GM06990 (cell line): ENCODE measurements around the gene TXNRD1.

Experiments used
- DNase-seq: peaks from one replicate; pipeline ENCODE4 v3.0.0-alpha.2; 2011; ENCODE audit not compliant: insufficient read length; ENCODE audit errors: extremely low read depth
- H3K27me3 ChIP-seq: replicated peaks from 2 replicates; pipeline ENCODE4 v1.6.0; 2011; ENCODE audit warnings: low read length; ENCODE audit not compliant: control insufficient read depth, insufficient read depth
- H3K36me3 ChIP-seq: 2 replicates; pipeline ENCODE4 v1.5.1; 2011; ENCODE audit warnings: low read length; ENCODE audit not compliant: control insufficient read depth, insufficient read depth
- H3K4me3 ChIP-seq: replicated peaks from 2 replicates; pipeline ENCODE4 v1.5.1; 2011; ENCODE audit warnings: low read depth, mild to moderate bottlenecking, control low read depth, low read length
- TF ChIP-seq, protein P1 (sequence below): IDR thresholded peaks from 2 replicates; pipeline ENCODE4 v1.5.1; 2011; ENCODE audit warnings: low read length, control low read depth, mild to moderate bottlenecking, inconsistent platforms; ENCODE audit not compliant: insufficient read depth, poor library complexity, severe bottlenecking

TXNRD1 gene

DNA sequence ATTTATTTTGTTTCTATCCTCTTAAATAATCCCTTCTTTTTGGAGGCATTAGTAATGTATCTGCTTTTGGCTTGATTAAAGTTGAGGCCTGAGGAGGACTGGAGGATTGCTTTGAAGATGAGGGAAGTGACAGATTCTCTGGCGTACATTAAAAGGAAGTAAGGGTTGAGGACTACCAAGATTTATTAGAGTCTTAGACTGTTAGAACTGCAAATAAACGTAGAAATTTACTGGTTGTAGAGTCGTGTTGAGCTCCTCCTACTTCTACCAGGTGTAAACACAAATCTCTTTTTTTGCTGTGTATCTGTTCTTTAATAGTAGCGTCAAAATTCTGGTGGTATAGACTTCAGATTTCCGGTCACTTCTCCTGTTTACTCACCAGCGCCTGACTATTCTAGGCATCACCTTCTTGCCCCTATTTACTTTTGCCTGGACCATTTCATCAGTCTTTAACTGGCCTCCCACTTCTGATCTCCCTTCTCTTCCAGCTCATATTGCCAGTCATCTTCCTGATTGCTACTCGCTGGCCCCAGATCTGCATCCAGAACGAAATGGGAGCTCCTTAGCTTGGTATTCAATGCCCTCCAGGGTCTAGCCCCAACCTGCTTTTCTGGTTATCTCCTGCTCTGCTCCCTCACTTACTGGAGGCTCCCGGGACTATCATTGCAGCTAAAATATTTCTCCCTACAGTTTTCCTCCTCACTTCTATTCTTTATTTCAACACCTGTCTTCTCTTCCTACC lies 79.5 kb downstream of the TXNRD1 start:
- Histone ChIP-seq H3K36me3 (peaks cover 15% of the 10 kb centered on the region), H3K4me3 (no peak overlapping the region)

DNA sequence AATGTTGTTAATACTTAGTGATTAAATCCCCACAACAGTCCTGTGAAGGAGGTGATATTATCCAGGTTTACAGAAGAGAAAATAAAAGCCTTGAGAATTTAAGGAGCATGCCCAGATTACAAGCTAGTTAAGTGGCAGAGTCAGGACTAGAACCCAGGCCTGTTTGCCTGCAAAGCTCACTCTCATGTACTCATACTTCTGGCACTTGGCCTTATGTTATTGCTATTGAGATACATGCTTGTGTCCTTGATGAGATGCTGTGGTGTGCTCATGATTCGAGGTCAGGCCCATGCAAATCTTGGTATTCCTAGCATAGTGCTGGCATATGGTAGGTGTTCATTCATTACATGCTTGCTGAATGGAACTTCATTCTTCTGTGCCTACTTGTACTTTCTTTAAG lies 80.4 kb downstream of the TXNRD1 start:
- H3K4me3 ChIP-seq = no peak overlapping the region
- H3K36me3 ChIP-seq = peaks cover 15% of the 10 kb centered on the region
- no peaks in the 10 kb centered on the region for H3K27me3 ChIP-seq
- TF ChIP-seq, protein P1, sequence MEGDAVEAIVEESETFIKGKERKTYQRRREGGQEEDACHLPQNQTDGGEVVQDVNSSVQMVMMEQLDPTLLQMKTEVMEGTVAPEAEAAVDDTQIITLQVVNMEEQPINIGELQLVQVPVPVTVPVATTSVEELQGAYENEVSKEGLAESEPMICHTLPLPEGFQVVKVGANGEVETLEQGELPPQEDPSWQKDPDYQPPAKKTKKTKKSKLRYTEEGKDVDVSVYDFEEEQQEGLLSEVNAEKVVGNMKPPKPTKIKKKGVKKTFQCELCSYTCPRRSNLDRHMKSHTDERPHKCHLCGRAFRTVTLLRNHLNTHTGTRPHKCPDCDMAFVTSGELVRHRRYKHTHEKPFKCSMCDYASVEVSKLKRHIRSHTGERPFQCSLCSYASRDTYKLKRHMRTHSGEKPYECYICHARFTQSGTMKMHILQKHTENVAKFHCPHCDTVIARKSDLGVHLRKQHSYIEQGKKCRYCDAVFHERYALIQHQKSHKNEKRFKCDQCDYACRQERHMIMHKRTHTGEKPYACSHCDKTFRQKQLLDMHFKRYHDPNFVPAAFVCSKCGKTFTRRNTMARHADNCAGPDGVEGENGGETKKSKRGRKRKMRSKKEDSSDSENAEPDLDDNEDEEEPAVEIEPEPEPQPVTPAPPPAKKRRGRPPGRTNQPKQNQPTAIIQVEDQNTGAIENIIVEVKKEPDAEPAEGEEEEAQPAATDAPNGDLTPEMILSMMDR = no peak
- DNase-seq = no peak

More for the DNA sequence above, 79.5 kb downstream of the TXNRD1 start:
- H3K27me3 ChIP-seq = no peaks in the 10 kb centered on the region
- no peak for DNase-seq
- TF ChIP-seq, protein P1 = no peak

DNA sequence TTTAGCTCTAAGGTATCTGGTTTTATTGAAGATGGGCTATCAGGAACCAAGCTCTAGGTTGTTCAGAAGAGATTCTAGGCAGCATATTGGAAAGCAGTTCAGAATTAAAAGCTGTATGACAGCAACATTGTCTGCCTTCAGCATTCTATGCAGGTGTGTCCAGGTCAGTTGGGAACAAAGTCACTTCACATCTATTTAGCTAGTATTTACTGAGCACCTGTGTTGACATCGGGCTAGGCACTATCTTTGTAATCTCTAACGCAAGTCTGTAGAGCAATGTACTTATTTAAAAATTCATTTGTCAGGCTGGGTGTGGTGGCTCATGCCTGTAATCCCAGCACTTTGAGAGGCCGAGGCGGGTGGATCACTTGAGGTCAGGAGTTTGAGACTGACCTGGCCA lies 81.1 kb downstream of the TXNRD1 start:
- Histone ChIP-seq H3K4me3 (no peak overlapping the region), H3K27me3 (no peaks in the 10 kb centered on the region), H3K36me3 (peaks cover 15% of the 10 kb centered on the region)
- TF ChIP-seq, protein P1 = no peak
- no peak for DNase-seq

DNA sequence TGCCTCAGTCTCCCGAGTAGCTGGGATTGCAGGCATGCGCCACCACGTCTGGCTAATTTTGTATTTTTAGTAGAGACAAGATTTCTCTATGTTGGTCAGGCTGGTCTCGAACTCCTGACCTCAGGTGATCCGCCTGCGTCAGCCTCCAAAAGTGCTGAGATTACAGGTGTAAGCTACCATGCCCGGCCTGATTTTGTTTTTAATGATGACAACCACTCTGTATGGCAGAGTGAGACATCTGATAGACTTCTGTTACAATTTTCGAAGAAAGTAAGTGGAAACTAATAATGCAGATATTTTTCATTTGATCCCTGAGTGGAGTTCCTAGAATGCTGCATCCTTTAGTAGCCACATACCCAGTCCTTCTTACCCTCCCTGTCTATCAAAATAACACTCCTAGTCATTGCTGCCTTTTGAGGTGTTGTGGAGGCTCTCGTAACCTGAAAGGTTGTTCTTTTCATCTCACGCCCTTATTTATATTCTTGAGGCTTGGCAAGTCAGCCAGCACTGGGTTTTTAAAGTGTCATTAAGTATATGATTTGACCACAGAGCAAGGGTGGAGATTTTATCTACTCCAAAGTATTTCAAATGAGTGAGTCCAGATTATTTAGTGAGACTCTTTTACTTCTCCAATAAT lies 82.0 kb downstream of the TXNRD1 start:
- H3K4me3 ChIP-seq = no peak overlapping the region
- no peaks in the 10 kb centered on the region for H3K27me3 ChIP-seq
- no peak for DNase-seq
- TF ChIP-seq, protein P1 = no peak
- peaks cover 14% of the 10 kb centered on the region for H3K36me3 ChIP-seq

DNA sequence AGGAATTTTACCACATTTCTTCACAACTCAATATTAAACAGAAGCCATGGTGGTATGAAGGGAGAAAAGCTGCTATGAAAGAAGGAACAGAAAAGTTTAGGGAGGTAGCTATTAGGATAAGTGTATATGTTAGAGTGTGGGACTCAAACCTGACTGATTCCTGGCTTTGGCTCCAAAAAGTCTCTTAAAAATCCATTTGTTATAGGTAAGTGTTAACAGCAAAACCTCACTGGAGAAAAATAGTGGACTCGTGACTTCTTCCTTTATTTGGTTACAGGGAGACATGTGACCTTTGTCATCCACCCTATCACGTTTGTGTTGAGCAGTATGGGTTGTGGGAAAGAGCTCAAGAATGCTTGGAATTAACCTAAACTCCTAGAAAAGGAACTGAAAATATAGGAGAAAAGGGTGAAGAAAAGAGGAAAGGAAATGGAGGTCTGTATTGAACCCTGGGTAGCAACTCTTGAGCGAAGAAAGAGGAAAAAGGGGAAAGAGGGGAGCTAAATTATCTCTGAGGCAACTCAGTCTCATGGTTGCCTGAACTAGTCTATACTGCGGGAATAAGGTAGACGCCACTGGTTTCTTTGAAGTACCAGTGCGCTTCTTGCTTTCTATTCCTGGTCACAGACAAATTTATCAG lies 84.4 kb downstream of the TXNRD1 start:
- TF ChIP-seq, protein P1 = no peak

More for the DNA sequence above, 84.4 kb downstream of the TXNRD1 start:
- DNase-seq = no peak
- no peak overlapping the region for H3K4me3 ChIP-seq
- no peaks in the 10 kb centered on the region for H3K27me3 ChIP-seq
- H3K36me3 ChIP-seq = peaks cover 14% of the 10 kb centered on the region
